Endothelial cell of hepatic sinusoid (primary cell): Measurements from ENCODE around the gene CHD2.

Experiments used
- in situ Hi-C: cut with HindIII; loops from 2 replicates; pipeline ENCODE4 v1.10.0; 2017; ENCODE audit warnings: low sequenced_read_pairs

The CHD2 gene

DNA sequence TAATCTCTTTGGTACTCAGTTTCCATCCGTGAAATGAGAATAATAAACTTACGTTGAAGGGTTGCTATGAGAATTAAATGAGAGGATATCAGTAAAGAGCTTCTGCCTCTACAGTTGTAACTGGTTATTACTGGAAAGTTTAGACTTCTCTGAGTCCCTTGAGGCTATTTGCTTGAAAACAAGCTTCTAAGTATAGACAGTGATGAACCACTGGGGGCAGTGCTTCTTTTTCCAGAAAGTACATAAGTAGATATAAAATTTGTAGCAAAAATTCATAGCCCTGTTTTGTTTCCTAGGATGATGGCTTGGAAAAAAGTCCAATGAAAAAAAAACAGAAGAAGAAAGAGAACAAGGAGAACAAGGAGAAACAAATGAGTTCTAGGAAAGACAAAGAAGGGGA, 101.8 kb downstream of the CHD2 start:
- in situ Hi-C loops: loop anchor here (5.0 kb wide), 1 partner anchor 50 kb away; no protein-coding TSS in a partner anchor

DNA sequence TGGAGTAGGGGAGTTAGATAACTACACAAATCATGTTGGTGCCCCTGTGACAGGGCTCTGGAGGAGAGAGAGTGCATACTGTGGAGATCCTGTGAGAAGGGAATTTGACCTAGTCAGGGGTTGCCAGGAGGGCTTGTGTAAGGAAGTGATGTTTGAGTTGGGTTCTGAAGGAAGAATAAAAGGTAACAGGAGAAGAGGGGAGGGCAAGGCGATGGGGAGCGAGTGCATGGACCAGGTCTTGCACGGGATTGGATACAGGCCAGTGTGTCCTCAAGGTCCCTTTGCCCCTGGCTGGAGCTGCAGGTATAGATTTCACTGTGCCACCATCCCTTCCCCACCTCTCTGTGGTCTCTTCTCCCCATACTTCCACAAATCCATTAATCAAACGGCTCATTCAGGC, 105.0 kb downstream of the CHD2 start:
- in situ Hi-C loops: no loop called here

DNA sequence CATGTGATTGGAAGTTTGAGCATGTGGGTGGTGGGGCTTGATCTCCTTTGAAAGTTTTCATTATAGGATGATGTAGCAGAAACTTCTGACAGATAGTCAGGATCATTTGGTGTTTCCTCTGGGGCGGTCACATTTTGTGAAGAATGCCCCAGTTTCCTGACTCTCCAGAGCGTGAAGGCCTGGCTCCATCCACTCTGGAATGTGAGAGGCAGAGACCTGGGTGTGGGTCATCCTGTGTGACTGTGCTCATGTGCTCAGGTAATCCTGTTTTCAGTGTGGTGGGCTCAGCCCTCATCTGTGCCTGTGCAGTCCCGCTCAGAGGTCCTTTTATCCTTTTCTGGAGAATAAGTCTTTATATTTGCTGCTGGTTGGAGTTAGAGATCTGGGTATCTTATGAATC, 107.9 kb downstream of the CHD2 start:
- in situ Hi-C loops: no loop called here

DNA sequence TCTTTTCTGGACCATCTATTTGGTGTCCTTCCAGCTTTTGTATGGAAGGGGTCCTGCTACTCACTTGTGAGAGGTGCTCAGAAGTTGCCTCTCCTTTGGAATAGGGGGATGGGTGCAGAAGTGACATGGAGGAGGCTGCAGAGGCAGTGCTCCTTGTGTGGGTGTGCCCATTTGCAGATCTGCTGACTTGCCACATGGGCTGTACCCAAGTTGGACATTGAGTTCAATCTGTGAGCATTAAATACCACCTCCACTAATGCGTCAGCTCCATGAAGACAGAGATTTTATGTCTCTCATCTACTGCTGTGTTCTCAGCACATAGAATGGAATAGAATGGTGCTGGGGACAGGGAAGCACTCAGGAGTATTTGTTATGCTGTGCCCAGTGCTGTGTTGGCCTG, 112.7 kb downstream of the CHD2 start:
- in situ Hi-C loops: no loop called here

DNA sequence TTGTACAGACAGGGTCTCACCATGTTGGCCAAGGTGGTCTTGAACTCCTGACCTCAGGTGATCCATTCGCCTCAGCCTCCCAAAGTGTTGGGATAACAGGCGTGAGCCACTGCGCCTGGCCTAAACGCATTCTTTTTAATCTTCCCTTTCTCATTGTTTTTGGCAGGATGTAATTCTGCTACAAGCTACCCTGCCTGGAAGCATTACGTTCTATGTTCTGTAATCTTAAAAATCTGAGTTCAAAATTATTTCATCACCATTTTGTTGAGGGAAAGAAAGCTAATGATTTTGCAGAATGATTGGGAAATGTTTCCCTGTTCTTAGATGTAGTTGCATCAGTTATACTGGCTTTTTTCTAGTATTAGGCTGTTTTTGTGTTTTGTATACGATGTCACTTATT, 117.4 kb downstream of the CHD2 start:
- in situ Hi-C loops: no loop called here

DNA sequence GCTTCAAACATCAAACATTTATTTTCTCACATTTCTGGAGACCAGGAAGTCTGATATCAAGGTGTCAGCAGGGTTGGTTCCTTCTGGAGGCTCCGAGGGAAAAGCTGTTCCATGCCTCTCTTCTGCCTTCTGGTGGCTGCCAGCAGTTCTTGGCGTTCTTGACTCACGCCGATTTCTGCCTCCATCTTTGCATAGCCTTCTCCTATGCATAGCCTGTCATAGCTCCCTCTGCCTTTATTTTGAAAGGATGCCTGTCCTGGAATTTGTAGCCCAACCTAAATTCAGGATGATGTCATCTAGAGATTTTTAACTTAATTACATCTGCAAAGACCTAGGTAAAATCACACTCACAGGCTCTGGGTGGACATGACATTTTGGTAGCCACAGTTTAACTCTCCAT, 118.5 kb downstream of the CHD2 start:
- in situ Hi-C loops: no loop called here

DNA sequence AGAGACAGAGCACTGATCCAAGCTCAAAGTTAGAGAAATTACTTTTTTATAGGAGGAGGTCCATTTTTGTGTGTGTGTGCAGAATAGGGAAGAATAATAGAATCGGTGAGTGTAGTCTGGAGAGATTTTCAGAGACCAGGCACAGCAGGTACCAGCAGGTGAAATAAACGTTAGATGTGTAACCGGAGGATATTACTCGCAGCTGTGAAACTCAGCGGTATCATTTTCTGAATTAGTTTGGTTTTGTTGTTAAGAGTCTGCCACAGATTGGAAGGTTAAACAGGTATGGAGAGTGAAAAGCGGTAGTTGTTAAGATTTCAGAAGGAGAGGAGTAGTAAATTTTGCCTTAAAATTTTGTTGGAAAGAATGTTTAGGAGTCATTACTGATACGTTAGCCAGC, 119.0 kb downstream of the CHD2 start:
- in situ Hi-C loops: no loop called here

DNA sequence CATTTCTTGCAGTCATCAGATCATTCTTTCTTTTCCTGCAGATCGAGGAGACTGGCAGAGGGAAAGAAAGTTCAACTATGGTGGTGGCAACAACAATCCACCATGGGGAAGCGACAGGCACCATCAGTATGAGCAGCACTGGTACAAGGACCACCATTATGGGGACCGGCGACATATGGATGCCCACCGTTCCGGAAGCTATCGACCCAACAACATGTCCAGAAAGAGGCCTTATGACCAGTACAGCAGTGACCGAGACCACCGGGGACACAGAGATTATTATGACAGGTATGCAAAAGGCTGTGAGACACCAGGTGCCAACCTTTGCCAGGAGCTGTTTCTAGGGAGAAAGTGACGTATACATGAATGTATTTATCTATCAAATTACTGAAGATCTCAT, 119.8 kb downstream of the CHD2 start:
- in situ Hi-C loops: no loop called here

DNA sequence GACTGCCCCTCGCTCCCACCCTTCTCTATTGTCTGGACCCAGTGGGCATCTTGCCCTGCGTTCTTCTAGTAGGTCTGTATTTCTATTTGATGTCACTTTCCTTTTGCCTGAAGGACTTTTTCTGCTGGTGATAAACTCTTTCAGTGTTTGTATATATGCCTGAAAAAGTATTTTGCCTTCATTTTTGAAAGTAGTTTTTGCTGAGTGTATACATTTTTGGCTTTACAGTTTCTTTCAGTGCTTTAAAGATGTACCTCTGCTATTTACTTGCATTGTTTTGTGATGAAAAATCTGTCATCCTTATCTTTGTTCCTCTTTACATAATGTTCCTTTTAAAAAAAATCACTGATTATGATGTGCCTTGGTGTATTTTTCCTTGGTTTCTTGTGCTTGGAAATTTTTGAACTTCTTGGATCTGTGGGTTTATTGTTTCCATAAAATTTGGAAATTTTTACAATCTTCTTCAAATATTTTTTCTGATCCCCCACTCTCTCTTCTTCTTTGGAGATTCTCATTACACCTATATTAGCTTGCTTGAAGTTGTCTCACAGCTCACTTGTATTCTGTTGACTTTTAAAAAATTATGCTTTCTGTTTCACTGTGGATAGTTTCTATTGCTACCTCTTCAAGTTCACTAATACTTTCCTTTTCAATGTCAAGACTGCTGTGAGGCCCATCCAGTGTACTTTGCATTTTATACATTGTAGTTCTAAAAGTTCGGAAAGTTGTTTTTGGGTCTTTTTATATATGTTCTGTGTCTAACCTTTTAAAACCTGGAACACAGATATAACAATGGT, 121.0 kb downstream of the CHD2 start:
- in situ Hi-C loops: no loop called here

DNA sequence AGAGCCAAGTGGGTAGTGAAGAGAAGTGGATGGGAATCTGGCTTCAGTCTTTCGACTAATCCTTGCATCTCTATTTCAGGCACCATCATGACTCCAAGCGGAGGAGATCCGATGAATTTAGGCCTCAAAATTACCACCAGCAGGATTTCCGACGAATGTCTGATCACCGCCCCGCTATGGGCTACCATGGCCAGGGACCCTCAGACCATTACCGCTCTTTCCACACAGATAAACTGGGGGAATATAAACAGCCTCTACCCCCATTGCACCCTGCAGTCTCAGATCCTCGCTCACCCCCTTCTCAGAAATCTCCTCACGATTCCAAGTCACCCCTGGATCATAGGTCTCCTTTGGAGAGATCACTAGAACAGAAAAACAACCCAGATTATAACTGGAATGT, 124.2 kb downstream of the CHD2 start:
- in situ Hi-C loops: no loop called here

DNA sequence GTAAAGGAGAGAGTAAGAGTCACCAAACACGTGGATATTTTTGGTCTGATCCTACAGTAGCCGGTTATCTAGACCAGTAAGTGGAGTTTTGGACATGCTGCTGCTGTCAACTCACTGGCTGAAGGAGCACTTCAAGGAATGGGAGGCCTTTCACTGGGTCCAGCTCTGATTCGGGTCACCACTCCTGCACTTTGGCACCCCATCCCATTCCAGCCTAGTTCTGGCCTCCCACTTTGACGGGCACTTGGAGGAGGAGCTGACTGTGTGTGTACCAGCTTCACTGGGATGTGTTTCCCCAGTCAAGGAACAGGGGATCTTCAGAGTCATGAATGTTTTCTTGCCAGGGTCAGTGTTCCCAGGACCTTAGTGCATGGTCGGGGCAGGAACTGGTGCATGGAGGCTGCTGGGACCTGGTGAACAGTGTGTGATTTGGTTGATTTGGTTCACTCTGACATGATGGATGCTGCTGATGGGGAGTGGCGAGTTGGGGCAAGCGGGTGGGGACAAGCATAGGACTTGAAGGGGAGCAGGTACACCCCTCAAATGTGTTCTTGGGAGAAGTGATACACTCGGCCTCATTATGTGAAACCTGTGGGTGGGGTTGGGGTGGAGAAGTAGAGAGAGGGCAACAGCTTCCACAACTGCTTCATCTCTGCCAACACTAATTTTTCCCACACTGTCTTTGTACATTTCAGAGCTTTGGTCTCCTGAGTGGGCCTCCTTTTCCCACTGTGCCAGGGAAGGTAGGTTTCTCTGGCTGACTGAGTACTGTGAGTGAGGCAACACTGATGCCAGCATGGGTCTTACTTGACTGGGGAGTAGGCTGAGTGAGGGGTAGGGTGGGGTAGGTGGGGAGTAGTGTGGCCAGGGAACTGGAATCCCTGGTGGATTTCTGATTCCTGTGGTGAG, 124.8 kb downstream of the CHD2 start:
- in situ Hi-C loops: no loop called here

DNA sequence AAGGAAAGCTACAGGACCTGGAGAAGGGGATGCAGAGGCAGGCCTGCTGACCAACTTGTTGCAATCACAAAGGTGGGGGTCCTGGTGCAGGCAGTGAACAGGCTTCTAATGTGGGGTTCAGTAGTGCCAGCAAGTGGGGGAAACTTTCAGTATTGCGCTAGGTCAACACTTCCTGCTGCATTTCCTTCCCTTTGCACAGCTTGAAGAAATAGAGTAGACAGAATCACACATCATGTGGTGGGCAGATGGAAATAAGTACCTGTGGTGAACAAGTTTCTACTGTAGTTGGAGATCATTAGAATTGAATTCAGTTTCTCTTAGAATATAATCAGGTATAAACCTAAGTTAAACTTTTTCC, 125.5 kb downstream of the CHD2 start:
- in situ Hi-C loops: no loop called here

DNA sequence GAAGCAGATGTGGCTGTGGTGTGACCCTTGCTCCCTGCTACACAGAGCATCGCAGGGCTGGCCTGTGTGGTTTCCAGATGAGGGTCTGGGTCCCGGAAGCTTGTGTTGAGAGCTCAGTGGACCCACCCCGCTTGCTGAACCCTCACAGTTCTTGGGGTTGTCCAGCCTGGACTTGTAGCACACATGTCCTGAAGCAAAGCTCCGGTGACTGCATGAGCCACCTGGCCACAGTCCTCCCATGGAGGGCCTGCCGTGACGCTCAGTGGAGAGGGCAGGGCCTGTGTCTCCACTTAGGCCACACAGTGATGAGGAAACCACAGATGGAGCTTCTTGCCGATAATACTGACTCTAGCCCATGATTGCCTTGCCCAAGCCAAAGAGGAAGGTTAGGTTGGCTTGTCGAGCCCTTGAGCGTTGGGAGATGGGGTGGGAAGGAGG, 126.3 kb downstream of the CHD2 start:
- in situ Hi-C loops: no loop called here

DNA sequence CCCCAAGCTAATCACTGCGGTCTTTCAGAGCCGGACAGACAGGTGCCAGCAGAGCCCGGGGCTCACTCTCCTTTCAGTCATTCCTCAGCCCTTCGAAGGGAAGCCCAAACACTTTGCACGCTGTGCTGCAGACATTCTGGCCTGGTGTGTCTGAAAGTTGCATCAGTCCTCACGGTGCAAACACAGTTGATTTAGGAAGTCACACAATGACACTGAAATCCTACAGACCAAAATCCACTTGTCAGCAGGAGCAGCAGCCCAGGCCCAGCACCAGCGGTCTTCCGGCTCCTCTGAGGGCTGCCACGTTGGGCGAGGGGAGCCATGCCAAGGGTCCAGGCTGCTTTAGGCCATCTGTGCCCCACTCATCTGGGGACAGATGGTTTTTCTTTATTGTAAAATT, 127.3 kb downstream of the CHD2 start:
- in situ Hi-C loops: no loop called here

DNA sequence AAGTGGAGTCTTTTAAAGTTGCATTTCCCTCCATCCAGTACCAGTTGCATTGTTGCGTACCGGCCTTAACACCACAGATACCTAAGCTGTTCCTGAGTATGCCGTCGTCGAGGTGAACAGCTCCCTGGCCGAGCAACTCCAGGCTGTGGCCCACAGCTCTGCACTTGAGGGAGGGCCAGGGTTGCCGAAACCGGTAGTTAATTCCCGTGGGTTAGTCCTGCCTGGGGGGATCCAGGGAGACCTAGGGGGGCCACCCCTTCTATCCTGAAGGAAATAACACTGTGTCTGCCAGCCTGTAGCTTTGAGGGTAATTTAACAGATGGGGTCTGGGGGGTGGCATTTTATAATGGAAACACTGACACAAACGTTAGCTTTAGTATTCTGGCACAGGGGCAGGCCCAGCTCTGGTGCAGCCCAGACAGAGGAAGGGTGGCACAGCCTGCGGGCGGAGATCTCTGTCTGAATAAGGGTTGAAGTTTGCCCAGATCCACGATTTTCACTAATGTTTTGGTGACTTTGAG, 128.0 kb downstream of the CHD2 start:
- in situ Hi-C loops: no loop called here

DNA sequence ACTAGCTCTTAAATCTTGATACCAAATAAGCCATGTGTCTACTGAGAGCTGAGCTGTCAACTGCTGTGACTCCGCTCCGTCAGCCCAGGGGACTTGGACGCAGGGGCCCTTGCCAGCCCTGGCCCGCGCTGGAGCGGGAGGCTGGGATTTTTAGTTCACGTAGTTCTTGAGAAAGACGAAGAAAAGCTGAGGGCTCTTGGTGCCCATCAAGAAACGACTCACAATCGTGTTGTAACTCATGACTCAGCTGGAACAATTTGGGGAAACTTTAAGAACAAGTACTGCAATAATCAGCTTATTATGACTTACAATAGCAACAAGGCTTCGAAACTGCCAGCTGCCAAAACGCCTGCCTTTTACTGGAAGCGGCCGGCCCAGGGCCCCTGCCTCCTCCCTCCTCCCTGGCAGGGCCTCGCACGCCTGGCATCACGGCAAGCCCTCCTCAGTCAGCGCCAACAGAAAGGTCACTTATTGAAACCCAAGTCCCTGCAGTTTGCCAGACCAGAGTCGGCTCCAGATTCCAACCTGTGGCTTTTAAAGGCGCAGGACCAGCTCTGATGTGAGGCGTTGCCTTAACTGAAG, 128.6 kb downstream of the CHD2 start:
- in situ Hi-C loops: no loop called here

DNA sequence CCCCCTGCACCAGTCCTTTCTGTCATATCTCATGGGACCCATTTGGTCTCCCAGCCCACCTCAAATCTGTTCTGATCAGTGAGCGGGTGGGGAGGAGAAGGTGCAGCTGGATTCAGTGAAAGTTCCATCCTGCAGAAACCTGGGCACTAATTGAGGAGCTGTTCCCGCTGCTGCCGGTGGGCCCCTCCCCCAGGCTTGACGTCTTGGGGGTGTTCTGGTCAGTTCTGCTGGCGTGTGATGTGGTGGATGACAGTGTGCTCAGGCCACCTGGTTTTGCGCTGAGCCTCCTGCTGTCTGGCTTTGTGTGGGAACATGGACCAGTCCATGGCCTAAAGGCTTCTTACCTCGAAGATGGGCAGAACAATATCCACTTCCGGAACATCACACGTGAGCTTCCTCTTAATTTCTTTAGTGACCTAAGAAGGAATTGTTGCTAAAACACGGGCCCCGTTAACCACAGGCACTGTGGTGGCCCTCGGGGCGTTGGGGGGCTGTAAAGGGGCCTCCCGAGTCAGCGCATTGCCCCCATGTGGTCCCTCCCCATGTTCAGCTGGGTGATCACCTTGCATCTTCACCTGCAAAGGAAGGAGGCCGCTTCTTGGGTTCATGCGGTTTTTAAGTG, 129.2 kb downstream of the CHD2 start:
- in situ Hi-C loops: no loop called here

DNA sequence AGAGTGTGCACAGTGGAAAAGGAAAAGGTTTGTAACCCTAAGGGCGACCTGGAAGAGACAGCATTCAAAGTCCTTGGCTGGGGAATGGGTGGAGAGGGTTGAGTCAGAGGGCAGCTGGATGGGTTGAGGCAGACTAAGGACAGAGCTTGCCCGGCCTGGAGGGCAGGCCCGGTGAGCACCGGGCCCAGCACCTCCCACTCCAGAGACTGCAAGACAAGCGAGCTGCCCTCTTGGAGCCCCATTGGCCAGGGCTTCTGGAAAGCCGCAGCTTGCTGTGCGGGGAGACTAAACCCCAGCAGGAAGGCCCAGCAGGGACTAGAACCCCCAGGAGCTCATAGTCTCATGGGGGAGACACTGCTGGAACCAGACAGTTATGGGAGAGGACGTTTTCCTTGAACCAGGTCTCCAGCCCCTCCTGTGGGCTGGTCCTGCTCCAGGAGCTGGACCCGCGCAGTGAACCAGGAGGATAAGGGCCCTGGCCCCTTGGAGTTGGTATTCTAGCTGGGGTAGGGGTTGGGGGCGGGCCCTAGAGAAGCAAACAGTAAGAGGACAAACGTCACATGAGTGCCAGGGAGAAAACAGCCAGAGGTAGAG, 129.8 kb downstream of the CHD2 start:
- in situ Hi-C loops: no loop called here

DNA sequence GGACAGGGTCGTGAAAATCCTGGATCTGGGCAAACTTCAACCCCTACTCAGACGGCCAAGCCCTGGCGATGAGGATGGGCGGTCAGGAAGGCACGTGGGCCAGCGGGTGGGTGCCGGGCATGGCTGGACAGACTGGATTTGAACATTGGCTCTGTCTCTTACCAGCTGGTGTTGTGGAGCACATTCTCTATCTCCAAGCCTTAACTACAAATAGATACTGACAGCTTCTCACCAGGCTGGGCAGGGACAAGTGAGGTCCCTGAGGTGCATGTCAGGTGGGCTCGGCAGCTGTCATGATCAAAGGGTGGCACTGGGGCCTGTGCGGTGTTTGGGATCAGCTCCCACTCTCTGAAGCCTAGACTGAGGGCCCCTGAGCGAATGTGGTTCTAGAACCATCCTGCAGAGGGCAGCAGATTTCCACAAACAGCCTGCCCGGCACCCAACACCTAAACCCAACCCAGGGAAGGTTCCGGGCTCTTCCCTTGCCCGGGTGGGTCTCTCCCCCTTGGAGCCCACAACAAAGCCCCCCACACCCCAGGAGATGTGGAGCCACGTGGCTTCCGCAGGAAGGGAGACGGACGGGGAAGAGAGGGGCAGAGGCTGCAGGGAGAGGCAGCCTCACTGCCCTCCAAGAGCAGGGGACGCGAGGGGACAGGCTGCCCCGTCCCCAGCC, 130.4 kb downstream of the CHD2 start:
- in situ Hi-C loops: no loop called here

DNA sequence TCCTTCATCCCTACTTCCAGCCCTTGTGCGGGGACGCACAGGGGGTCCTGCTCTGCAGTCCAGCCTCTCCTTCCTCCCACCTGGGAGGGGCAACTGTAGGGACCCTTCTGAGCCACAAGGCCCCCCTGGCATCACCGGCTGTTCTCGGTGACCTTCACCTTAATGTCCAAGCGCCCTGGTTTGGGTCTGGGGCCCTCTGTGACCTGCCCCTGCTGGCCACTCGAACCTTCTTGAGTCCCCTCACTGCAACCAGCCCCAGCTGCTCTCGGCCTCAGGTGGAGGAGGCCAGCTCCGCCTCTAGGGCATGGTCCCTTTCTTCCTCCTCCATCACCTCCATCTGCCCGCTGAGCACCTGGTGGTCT, 131.0 kb downstream of the CHD2 start:
- in situ Hi-C loops: no loop called here
